HepG2 (cell line): ENCODE results near the gene GNG4. TPM values are rescaled to one million over a fixed set of nuclear protein-coding genes. Genes with fewer than 3 reads are reported as not detected.

Source experiments
- ATAC-seq: fragments of 200-7000 bp; cut with Tn5 transposase; 3 replicates; pipeline ENCODE4 v1.9.1; 2020; ENCODE audit warnings: mild to moderate bottlenecking, moderate library complexity
- BruUV-seq: library from RNA; stranded (reverse); fragments of 400-500 nt; replicated peaks from 2 replicates; lab custom pipeline; 2021; lab: Mats Ljungman, UMichigan
- CTCF ChIA-PET: fragments of 300-600 bp; formaldehyde crosslinking; extraction: SDS; loops from one replicate; lab custom pipeline; 2021; ENCODE audit warnings: low total read pairs, inconsistent platforms, low intra/inter-chr PET ratio; lab: Yijun Ruan, JAX
- POLR2A ChIA-PET: fragments of 350-600 bp; sonication (Branson Sonifier 250); formaldehyde crosslinking; loops from one replicate; lab custom pipeline; 2020; ENCODE audit warnings: antibody characterized with exemption, inconsistent platforms; lab: Yijun Ruan, JAX
- DNase-seq: peaks from one replicate; pipeline ENCODE4 v3.0.0-alpha.2; 2015; ENCODE audit warnings: low spot score
- FAIRE-seq: peaks from 3 replicates; lab custom pipeline; 2011; peaks lifted over from hg19 to GRCh38; lab: Jason Lieb, UNC
- H2AFZ ChIP-seq: one replicate; pipeline ENCODE4 v1.6.1; 2011; ENCODE audit warnings: low read length, inconsistent platforms
- H3K27ac ChIP-seq: fragments of 300-600 bp; 3 replicates; pipeline ENCODE4 v1.8.0; 2011; ENCODE audit warnings: mixed run types, mild to moderate bottlenecking, mixed read lengths, low read length, inconsistent platforms; ENCODE audit not compliant: insufficient read depth; ENCODE audit errors: extremely low read length
- H3K27me3 ChIP-seq, 2 experiments: fragments of 200-600 bp in 1 of 2; 2 replicates in 1 of 2; 3 replicates in 1 of 2; pipeline versions ENCODE4 v1.6.0 to v1.8.0; 2011; ENCODE audit warnings: low read length in 2 of 2, mild to moderate bottlenecking in 2 of 2, moderate library complexity in 2 of 2, inconsistent platforms in 1 of 2; ENCODE audit not compliant: insufficient read depth in 2 of 2, control insufficient read depth in 1 of 2
- H3K36me3 ChIP-seq, 2 experiments: fragments of 200-600 bp in 1 of 2; replicated peaks in 1 of 2; 2 replicates in 1 of 2; 3 replicates in 1 of 2; pipeline versions ENCODE4 v1.5.1 to v1.8.0; 2011; ENCODE audit warnings: low read length in 2 of 2, inconsistent platforms in 1 of 2; ENCODE audit not compliant: insufficient read depth in 2 of 2, control insufficient read depth in 1 of 2
- H3K4me1 ChIP-seq: 2 replicates; pipeline ENCODE4 v1.5.1; 2012; ENCODE audit warnings: low read length, inconsistent platforms; ENCODE audit not compliant: insufficient read depth
- H3K4me2 ChIP-seq: 2 replicates; pipeline ENCODE4 v1.6.0; 2011; ENCODE audit warnings: low read depth, low read length, inconsistent platforms
- H3K4me3 ChIP-seq, 3 experiments: fragments of 200-600 bp in 1 of 3; sonication (generic), shearing (Covaris generic) in 1 of 3; replicated peaks in 1 of 3; 2 replicates each; pipeline ENCODE4 v1.5.1; 2011 to 2016; ENCODE audit warnings: low read length in 3 of 3, inconsistent platforms in 2 of 3, low read depth in 2 of 3, mild to moderate bottlenecking in 2 of 3, control low read depth in 1 of 3, mixed read lengths in 1 of 3; ENCODE audit not compliant: insufficient read depth in 1 of 3
- H3K79me2 ChIP-seq: one replicate; pipeline ENCODE4 v1.6.1; 2011; ENCODE audit warnings: low read length, inconsistent platforms; ENCODE audit not compliant: insufficient read depth
- H3K9ac ChIP-seq: 2 replicates; pipeline ENCODE4 v1.6.0; 2011; ENCODE audit warnings: mild to moderate bottlenecking, low read depth, low read length, inconsistent platforms; ENCODE audit not compliant: insufficient read depth
- H3K9me3 ChIP-seq: 2 replicates; pipeline ENCODE4 v1.5.1; 2012; ENCODE audit warnings: mild to moderate bottlenecking, low read length
- H4K20me1 ChIP-seq: 2 replicates; pipeline ENCODE4 v1.6.0; 2011; ENCODE audit warnings: inconsistent platforms, mild to moderate bottlenecking, low read length, moderate library complexity; ENCODE audit not compliant: insufficient read depth
- KDM5B ChIP-seq: sonication (generic); formaldehyde crosslinking; IDR thresholded peaks from 2 replicates; pipeline ENCODE4 v1.4.0; 2020; ENCODE audit warnings: missing genetic modification reagents, mild to moderate bottlenecking, borderline replicate concordance
- MAFF ChIP-seq: IDR thresholded peaks from 2 replicates; pipeline ENCODE4 v1.6.1; 2011; ENCODE audit warnings: low read depth, low read length, improper control_type of control experiment
- MAFK ChIP-seq, 2 experiments: IDR thresholded peaks in 1 of 2; conservative IDR thresholded peaks in 1 of 2; 2 replicates each; pipeline ENCODE4 v1.6.1; 2011; ENCODE audit warnings: improper control_type of control experiment in 2 of 2, low read length in 2 of 2
- NAIF1 ChIP-seq: sonication (generic); formaldehyde crosslinking; IDR thresholded peaks from 2 replicates; pipeline ENCODE4 v1.5.0; 2020; ENCODE audit warnings: mild to moderate bottlenecking, missing genetic modification reagents, borderline replicate concordance
- ZBTB38 ChIP-seq: sonication (generic); formaldehyde crosslinking; IDR thresholded peaks from 2 replicates; pipeline ENCODE4 v1.5.1; 2020; ENCODE audit warnings: mild to moderate bottlenecking, missing genetic modification reagents
- ZNF17 ChIP-seq: sonication (generic); formaldehyde crosslinking; IDR thresholded peaks from 2 replicates; pipeline ENCODE4 v1.5.0; 2020; ENCODE audit warnings: mild to moderate bottlenecking, missing genetic modification reagents
- WGBS: methylation state at CpG from one replicate; pipeline ENCODE4 v1.1.6; 2017; ENCODE audit warnings: low lambda C conversion rate; 5-methylcytosine and 5-hydroxymethylcytosine counted together
- in situ Hi-C: cut with HindIII; loops from 2 replicates; pipeline ENCODE4 v1.10.0; 2017; ENCODE audit warnings: low pct_unique_long_range_greater_than_20kb; ENCODE audit not compliant: extremely low pct_ligation_motif_present
- intact Hi-C: fragments of 100-400 bp; cut with micrococcal nuclease; formaldehyde crosslinking; loops from one replicate; pipeline ENCODE4 v1.10.0; 2022; ENCODE audit not compliant: unreplicated experiment
- polyA plus RNA-seq, 8 experiments: library from polyadenylated mRNA; depleted of rRNA in 3 of 8; stranded (reverse) in 7 of 8; unstranded in 1 of 8; fragments of >200 nt; fragmentation: Illumina TruSeq in 4 of 8; extraction: Trizol in 4 of 8; gene quantifications; 2 replicates each; pipeline versions ENCODE4 v1.2.1 to v1.2.3, GENCODE V29; 2011 to 2016; ENCODE audit warnings: low read depth in 4 of 8, missing spikeins in 1 of 8, mixed read lengths in 1 of 8; ENCODE audit not compliant: insufficient read depth in 1 of 8
- total RNA-seq, 5 experiments: library from RNA; depleted of rRNA; stranded (reverse); fragments of >200 nt; fragmentation: Illumina TruSeq; extraction: Trizol; gene quantifications; 2 replicates each; pipeline ENCODE4 v1.2.3, GENCODE V29; 2016; ENCODE audit warnings: low read depth in 1 of 5

The GNG4 gene
- total and polyA plus RNA-seq, 2 of the 13 experiments (the other 11 are each of a cell fraction or from before 2014, with no cell fraction given): 27.1 to 69.5 TPM

DNA sequence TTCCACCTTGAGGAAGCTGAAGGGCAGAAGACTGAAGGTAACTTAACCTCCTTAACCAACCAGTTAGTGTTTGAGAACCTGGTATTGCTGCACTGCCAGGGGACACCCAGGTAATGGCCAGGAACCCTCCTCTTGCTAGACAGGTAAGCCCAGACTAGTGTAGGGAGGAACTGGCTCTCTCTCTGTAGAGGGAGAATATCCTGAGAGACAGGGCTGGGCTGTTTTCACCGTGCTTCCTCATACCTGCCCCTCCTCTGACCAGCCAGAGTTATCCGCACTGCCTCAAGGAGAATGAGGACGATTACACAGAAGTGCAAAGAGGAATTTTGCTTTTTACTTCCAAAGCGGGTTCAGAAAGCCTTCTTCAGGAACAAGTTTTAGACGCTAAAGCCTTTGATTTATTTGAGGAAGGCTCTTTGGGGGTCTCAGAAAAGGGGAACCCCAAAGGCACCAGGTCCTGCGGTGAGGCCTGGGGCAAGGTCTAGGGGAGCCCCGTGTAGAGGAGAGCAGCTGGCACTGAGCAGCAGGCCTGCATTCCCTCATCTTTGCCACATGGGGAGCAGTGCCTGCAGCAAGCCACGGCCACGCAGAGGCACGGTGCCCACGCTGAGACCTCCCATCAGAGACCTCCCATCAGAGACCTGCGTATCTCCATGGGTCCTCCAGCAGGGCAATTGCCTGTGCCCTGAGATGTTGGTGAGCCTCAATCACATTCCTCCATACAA lies 13.5 kb downstream of the GNG4 start:
- in situ Hi-C loops: no loop called here
- Histone ChIP-seq H3K36me3 (peaks cover 0 to 5% of the 10 kb centered on the region in 2 experiments; a peak in 1 of 5 replicates), H4K20me1 (peaks cover 40% of the 10 kb centered on the region; the same call in 1 of the 2 replicates), H3K79me2 (peaks cover 57% of the 10 kb centered on the region), H3K9ac (no peak overlapping the region), H3K27me3 (no peaks in the 10 kb centered on the region), H3K4me2 (no peak overlapping the region), H3K27ac (no peak overlapping the region), H3K9me3 (no peaks in the 10 kb centered on the region), H3K4me3 (no peak overlapping the region), H2AFZ (no peak overlapping the region), H3K4me1 (peaks cover 25% of the 10 kb centered on the region)
- 84% methylated on average over 8 of the region's 12 CpGs for WGBS
- ChIA-PET POLR2A (no interaction called here), CTCF (no interaction called here)
- intact Hi-C loops: no loop called here
- BruUV-seq: no TSS peak
- FAIRE-seq (no peak), ATAC-seq (peak; percentile 57), DNase-seq (no peak)
- TF ChIP-seq ZNF17 (CRISPR knock-in tag): no peak
- TF ChIP-seq KDM5B (CRISPR knock-in tag): 0 out of 2 replicates have a peak, but pooled peaks have one; percentile 24
- no peak for TF ChIP-seq ZBTB38 (CRISPR knock-in tag)

DNA sequence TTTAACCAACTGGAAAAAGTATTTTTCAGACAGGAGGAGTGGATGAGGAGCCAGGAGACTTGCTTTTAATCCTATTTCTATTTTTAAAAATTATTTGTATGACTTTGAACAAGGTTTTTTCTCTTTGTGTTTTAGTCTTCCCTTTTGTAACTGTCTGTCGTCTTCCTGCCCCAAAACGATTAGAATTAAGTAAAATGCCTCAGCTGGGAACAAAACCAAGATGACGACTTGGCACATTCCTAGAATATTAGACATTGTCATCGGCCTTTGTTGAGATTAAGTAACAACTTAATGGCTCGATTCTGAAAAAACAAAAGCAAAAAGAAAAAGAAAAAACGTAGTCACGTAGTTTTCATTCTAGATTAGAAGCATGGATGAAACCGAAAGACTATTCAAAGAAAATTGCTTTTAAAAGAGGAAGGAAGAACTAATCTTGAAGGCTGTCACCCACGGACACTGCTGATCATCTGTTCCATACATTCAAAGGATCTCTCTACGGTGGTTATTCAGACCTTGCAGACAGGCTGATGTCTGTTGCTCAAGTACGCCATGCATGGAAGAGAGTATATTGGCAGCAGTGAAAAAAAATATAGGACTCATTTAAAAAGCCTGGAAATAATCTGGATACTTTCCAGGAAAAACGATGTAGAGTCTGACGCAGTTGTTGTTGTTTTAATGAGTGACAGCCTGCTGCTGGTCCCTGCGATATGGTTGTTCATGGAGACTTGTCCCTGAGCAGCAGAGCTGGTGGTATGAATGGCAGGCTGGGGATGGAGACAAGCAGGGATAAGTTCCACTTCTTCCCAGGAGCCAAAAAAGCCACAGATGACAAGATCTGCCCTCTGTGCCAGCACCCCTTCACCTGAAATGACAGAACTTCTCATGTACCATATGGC lies 16.8 kb downstream of the GNG4 start:
- Histone ChIP-seq H3K79me2 (peaks cover 59% of the 10 kb centered on the region), H3K27me3 (no peaks in the 10 kb centered on the region), H3K4me2 (no peak overlapping the region), H3K4me1 (peaks cover 28% of the 10 kb centered on the region), H3K9me3 (no peaks in the 10 kb centered on the region), H3K27ac (no peak overlapping the region), H4K20me1 (peaks cover 44% of the 10 kb centered on the region), H3K4me3 (no peak overlapping the region), H3K9ac (no peak overlapping the region), H3K36me3 (no peaks in the 10 kb centered on the region; a peak in 1 of 5 replicates), H2AFZ (no peak overlapping the region)
- ATAC-seq: no peak
- ChIA-PET CTCF (no interaction called here), POLR2A (no interaction called here)
- FAIRE-seq: no peak
- peak; percentile 46; the same call in 1 of the 2 replicates for TF ChIP-seq MAFF
- no peak for TF ChIP-seq NAIF1 (CRISPR knock-in tag)
- TF ChIP-seq MAFK (conservative IDR thresholded peaks at IDR 0.05 in 1 of 2, IDR thresholded peaks at IDR 0.05 in 1 of 2; ENCODE audit: low read length in 2 of 2): peak; percentile 50 to 70; a peak in 3 of 4 replicates
- WGBS: 87% methylated on average over 14 of the region's 14 CpGs
- intact Hi-C loops (no loop called here), in situ Hi-C loops (no loop called here)
- DNase-seq: no peak
- BruUV-seq: no TSS peak
